HG03280 (cell line): Measurements from ENCODE around the gene COA7.
"Not testable (repeated sequence)": the region's sequence is repeated elsewhere in the genome, so short reads cannot be mapped to it uniquely, and the experiment has no call there.

ENCODE experiments used
- ATAC-seq: cut with Tn5 transposase; IDR thresholded peaks from one replicate; pipeline ENCODE4 v1.9.1; 2021; ENCODE audit warnings: mild to moderate bottlenecking, moderate library complexity; ENCODE audit not compliant: unreplicated experiment

The COA7 gene

DNA sequence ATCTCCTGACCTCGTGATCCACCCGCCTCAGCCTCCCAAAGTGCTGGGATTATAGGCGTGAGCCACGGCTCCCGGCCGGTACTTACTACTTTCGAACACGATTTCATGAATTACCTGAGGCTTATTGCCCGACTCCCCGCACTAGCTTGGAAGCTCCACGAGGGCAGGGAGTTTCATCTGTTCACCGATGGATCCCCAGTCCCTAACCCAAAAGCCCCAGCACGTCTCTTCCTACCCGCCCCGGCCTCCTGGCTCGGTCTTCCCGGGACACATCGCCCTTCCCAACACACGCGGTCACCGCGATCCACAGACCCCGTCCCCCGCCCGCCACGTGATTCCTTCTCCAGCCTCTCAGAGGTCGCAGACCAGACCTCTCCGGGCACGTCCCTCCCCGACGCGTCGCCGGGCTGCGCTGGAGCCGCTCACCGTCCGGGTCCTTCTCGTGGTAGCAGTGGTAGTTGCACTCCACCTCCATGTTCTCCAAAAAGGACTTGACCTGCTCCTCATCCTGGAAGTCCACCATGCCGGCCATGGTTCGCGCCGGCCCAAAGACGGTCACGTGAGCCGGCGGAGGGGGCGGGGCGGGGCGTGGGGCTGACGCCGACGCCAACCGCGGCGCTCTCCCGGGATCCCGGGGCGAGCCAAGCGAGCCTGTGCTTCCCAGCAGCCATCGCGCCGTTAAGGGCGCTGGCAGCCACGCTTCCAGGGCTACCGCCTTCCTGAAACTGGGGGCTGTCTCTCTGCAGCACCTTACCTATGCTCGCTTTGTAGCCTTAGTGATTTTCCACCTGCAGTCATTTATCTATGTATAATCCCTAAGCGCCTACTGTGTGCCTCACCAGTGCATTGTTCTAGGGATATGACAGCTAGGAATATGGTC, at the start of gene COA7:
Gene COA7, minus strand, starts transcription at position 553 of the 880 bp plus-strand sequence. Its CDS starts 21 bp downstream, at position 532.
- peak; percentile 46 for ATAC-seq

DNA sequence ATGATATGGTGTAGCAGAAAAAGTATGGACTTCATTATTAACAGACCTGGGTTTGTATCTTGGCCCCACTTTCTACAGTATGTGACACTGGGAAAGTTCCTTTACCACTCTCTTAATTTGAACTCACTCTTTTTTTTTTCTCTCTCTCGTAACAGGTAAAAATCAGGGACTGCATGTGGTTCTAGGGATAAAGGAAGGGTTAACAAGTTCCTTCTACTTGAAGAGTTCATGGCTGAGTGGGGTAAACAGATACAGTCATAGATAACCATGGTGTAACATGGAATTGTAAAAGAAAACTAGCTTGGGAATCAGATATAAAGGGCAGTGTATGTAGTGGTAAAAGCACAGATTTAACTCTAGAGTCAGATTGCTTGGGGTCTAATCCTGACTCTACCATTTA, 49.3 kb upstream of the COA7 start:
- no peak for ATAC-seq

DNA sequence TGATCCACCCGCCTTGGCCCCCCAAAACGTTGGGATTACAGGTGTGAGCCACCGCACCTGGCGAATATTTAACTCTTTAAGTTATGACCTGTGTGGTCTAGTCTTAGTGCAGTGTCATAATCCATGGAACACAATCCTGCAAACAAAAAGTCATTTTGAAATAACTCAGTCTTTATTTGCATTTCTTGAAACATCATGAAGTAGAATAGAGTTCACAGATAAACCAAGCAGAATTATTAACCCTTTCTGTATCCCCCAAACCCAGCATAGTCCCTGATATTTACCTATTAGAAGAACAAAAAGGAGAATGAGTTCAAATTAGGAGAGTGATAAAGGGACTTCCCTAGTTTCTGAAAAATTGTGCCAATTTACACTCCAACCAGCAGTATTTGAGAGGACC, 48.0 kb upstream of the COA7 start:
- ATAC-seq = no peak

DNA sequence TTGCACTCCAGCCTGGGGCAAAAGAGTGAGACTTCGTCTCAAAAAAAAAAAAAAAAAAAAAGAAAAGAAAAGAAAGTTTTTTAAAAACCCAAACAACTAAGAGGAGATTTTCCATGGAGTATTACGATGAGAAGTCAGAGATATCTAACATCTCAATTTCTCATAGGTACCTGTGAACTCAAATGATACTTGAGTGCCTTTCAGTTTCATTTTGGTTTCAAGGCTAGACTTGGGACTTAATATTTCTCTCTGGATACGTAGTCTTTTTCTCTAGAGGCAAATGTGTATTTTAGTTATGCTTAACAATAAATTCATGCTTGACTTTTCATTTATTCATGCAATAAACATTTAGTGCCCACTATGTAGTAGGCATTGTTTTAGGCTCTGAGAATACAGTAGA, 43.1 kb upstream of the COA7 start:
- ATAC-seq = no peak

DNA sequence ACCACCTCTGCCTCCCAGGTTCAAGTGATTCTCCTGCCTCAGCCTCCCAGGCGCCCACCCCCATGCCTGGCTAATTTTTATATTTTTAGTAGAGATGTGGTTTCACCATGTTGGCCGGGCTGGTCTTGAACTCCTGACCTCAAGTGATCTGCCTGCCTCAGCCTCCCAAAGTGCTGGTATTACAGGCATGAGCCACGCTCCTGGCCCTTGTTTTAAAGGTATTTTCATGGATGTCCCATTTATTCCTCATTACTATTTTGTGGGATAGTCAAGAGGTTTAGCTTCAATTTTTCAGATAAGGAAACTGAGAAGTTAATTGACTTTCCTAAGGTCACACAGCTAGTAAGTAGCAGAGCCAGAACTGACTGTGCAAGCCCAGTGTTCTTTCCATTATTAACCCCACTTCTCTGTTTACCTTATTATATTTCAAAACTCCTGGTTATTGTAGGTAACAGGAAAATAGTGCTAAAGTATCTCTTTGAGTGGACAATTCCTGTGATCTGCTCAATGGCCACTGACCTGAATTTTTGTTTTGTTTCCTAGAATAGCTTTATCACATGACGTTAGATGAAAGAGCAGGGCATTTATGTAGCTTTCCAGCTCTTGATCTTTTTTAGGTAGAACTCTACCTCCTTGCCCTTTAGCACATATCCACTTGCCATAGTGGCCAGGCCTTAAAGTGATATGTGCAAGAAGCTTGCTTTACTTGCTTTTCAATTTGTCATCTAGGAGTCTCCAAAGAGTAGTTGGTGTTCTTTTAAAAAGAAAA, 41.7 kb upstream of the COA7 start:
- no peak for ATAC-seq

DNA sequence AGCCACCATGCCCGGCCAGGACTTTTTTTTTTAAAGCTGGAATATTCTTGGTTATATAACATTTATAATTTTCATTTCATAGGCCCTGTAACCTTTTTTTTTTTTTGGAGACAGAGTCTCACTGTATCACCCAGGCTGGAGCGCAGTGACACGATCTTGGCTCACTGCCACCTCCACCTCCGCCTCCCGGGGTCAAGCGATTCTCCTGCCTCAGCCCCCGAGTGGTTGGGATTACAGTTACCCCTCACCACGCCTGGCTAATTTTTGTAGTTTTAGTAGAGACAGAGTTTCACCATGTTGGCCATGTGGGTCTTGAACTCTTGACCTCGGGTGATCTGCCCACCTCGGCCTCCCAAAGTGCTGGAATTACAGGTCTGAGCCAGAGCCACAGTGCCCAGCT, 40.7 kb upstream of the COA7 start:
- ATAC-seq = no peak

DNA sequence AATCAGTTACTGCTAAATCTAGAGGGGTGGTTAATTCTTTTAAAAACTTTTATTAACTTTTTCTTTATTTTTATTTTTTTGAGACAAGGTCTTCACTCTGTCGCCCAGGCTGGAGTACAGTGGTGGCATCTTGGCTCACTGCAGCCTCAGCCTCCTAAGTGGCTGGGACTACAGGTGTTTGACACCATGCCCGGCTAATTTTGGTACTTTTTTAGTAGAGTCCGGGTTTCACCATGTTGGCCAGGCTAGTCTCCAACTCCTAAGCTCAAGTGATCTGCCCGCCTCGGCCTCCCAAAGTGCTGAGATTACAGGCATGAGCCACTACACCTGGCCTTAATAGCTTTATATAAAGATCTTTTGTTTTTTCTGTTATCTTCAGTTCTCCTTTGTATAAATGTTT, 40.0 kb upstream of the COA7 start:
- ATAC-seq = no peak

DNA sequence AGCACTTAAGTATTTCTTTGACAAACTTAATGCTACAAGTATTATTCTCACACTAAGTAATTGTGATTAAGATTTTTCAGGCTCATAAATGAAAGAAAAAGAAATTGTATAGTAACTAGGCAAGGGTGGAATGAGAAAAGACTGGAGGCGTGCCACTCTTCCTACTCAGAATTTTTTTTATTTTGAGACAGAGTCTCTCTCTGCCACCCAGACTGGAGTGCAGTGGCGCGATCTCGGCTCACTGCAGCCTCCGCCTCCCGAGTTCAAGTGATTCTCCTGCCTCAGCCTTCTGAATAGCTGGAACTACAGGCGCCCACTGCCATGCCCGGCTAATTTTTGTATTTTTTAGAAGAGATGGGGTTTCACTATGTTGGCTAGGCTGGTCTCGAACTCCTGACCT, 37.2 kb upstream of the COA7 start:
- ATAC-seq = not testable (repeated sequence)

DNA sequence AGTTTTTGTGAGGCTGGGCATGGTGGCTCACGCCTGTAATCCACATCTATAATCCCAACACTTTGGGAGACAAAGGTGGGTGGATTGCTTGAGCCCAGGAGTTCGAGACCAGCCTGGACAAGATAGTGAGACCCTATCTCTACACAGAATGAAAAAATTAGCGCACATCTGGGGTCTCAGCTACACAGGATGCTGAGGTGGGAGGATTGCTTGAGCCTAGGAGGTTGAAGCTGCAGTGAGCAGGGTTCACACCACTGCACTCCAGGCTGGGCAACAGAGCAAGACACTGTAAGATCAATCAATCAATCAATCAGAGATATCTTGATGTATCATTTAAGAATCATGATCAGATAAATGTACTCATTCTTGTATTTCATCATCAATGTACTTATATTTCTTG, 35.2 kb upstream of the COA7 start:
- ATAC-seq = no peak

DNA sequence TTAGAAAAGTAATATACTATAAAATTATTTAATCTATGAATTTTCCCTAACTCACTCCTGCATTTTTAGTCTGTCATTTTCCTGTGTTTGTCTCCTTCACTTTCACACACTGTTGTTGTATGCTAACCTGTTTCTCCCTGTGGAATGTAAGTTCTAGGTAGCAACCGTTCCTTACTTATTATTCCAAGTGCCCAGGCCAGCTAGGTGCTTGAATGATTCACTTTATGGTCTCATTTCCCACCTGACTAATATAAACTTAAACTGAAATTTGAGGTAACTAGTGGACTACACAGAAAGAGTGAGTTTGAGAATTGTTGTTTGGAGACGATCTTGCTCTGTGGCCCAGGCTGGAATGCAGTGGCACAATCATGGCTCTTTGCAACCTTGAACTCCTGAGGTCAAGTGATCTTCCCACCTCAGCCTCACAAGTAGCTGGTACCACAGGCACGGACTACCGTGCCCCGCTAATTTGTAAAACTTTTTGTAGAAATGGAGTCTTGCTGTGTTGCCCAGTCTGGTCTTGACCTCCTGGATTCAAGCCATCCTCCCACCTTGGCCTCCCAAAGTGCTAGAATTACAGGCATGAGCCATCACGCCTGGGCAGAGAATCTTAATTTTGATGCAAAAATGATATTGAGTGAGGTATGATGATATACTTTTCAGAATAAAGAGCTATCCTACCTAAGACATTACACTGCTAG, 30.0 kb upstream of the COA7 start:
- ATAC-seq = no peak

DNA sequence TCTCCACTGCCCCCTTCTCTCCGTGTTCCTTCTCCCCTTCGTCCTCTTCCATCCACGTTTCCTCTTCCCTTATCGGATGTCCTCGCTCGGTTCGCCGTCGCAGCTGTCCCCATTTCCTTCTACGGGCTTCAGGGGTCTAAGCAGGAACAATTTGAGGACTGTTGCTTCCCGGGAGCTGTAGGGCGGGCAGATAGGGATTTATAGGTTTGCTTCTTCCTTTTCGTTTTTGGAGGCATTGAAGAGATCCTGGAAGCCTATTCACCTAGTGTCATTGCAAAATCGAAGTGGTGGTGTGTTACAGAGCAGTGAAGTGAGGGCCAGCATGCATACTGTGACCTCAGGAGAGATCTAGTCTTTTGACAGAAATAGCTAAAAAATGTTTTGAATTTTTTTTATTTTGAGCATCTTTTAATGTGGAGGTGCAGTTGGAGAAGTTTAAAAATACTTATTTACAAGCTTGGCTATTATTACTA, 29.0 kb upstream of the COA7 start:
- no peak for ATAC-seq

DNA sequence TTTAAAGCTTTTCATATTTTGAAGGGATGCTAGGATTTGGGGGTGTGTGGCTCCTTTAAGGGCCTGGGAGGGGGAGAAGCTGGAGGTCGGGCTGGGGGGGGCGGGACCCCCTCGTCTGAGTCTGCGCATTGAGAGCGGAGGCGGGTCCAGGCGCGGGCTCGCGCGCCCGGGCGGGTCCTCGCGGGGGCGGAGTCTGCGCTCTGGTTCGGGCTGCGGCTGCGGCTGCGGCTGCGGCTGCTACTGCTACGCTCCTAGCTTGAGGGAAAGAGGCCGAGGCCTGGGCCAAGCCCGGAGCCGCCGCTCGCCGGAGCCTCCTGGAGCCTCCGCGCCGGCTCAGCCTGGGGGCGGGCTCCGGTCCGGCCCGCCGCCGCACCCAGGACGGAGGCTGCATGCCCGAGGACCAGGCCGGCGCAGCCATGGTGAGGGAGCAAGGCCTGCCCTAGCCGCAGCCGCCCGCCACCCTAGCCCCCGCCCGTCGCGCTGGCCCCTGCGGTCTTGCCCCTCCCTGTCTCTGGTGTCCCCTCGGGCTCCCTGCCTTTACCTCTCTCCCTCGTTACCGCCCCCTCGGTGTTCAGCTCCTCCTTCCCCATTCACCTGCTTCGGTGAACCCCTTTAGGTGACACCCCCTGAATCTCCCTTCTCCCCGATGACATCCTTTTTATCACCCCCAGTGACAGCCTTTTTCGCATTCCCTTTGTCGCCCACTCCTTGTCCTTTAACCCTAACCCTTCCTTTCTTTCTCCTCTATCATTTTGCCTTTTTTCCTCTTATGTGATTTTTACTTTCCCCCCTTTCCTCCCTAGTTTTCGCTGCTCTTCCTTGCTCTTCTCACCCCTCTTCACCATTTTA, 28.3 kb upstream of the COA7 start, which contains the start of gene ZYG11B:
Gene ZYG11B, plus strand, starts transcription at position 189 of the 849 bp plus-strand sequence. Its CDS starts 201 bp downstream, at position 390.
- ATAC-seq = peak; percentile 95

DNA sequence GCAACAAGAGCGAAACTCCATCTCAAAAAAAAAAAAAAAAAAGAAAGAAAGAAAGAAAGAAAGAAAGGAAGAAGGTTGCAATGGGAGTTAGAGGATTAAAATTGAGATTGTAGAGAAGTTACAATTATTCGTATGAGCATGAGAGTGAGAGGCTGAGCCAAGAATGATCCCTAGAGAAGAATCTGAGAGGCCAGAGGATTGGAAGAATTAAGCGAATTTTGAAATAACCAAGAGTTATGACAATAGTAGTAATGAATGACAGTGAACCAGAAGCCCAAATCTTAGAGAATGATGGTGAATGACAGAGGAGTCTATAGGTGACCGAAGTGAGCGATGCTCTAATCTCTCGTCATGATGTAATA, 27.7 kb upstream of the COA7 start:
- ATAC-seq = no peak

DNA sequence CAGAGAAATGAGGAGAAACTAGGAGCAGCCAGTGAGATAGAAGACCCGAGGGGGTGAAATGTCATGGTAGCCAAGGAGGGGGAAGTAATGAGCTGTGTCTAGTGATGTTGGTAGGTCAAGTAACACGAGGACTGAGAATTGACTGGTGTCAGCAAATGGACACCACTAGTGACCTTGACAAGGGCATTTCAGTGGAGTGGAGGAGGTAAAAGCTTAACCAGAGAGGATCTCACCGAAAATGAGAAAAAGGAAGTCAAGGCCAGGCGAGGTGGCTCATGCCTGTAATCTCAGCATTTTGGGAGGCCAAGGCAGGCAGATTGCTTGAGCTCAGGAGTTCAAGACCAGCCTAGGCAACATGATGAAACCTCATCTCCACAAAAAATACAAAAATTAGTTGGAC, 25.1 kb upstream of the COA7 start:
- no peak for ATAC-seq

DNA sequence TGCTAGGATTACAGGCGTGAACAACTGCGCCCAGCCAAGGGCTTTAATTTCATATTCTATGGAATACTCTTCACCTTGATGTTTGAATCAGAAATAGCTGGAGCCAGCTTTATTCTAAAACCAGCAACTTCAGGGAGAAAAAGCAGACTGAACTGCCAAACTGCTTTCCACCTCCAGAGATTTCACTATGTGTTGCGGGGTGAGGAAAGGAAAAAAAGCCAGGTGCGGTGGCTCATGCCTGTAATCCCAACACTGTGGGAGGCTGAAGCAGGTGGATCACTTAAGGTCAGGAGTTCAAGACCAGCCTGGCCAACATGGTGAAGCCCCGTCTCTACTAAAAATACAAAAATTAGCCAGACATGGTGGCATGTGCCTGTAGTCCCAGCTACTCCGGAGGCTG, 17.1 kb upstream of the COA7 start:
- not testable (repeated sequence) for ATAC-seq

DNA sequence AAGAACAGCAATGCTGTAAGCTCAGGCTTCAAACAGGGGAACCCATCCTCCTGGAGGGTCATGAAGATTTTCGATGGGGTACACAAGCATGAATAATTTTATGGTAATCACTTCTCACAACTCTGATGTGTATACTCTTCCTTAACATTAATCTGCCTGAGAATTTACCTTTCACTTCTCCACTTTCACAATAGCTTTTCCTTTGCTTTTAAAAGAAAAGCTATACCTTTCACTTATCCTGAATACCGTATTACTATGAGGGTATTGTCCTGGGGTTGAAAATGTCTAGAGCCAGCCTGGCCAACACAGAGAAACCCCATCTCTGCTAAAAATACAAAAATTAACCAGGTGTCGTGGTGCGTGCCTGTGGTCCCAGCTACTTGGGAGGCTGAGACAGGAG, 15.4 kb upstream of the COA7 start:
- ATAC-seq = no peak

DNA sequence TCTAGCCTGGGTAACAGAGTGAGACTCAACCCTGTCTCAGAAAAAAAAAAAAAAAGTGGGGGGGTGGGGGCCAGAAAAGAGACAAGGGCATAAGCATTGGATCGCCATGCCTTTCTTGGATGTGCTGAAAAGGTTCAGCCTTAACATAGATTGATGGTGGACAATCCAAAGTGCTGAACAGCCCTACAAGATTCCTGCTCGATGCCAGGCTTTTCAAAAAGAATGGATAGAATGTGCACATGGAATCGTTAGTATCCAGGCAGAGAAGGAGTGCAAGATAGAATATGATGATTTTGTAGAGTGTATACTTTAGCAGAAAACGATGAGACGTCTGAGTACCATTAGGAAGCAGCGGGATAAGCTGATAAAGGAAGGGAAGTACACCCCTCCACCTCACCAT, 10.9 kb upstream of the COA7 start:
- ATAC-seq = no peak

DNA sequence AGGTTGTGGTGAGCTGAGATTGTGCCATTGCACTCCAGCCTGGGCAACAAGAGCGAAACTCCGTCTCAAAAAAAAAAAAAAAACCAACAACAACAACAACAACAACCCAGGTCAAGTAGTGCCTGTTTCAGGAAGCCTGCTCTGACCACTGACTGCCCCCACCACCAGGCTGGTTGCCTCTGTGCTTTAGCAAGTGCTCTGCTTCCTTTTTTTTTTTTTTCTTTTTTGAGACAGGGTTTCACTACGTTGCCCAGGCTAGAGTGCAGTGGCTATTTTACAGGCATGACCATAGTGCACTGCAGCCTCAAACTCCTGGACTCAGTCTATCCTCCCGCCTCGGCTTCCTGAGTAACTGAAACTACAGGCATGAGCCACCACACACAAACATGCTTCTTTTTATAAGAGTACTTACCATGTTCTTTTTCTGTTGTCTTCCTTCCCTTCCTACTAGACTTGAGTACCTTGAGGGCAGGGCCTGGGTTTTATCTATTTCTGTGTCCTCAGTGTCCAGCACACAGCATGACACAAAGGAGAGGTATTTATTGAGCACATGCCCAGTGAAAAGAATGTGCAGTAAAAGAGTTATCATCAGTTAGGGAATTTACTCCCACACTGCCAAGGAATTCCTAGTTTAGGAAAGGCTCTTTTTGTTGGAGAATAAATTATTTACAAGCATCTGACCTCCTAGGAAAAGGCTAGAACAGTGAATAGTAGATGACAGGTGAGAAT, 9.9 kb upstream of the COA7 start:
- ATAC-seq = no peak
